Panc1 (cell line): ENCODE results near the gene TSPAN15.

Experiments used
- CTCF ChIP-seq: fragments of 450-650 bp; IDR thresholded peaks from 2 replicates; pipeline ENCODE4 v1.5.1; 2017; ENCODE audit warnings: mild to moderate bottlenecking
- POLR2AphosphoS5 ChIP-seq: IDR thresholded peaks from 2 replicates; pipeline ENCODE4 v1.6.1; 2012; ENCODE audit warnings: mild to moderate bottlenecking, low read depth, low read length, moderate library complexity

- TF ChIP-seq CTCF (no peak), POLR2AphosphoS5 (no peak)
Observed at GRCh38 chr10:69479240-69480067, 28.2 kb downstream of the TSPAN15 start.
